ENCODE data around the gene CADPS2. TPM values are rescaled to one million over a fixed set of nuclear protein-coding genes. Genes with fewer than 3 reads are reported as not detected.

Gene CADPS2
- total and polyA plus RNA-seq, 2 of the 4 experiments (the other 2 are of a cell fraction) = 0.10 to 0.54 TPM

- in situ Hi-C loops (cut with MboI; ENCODE audit: low sequenced_read_pairs) (no loop called here), intact Hi-C loops (cut with micrococcal nuclease) (no loop called here), dilution Hi-C loops (cut with HindIII; ENCODE audit: low sequenced_read_pairs, unreplicated experiment) (no loop called here)
- CTCF ChIA-PET = no interaction called here
- DNase-seq (no peak), ATAC-seq (ENCODE audit: low read depth) (no peak)
- Histone ChIP-seq H3K36me3 (ENCODE audit: control insufficient read depth, insufficient read depth, low read length) (no peaks in the 10 kb centered on the region), H3K23ac (ENCODE audit: low read depth, low read length) (no peak overlapping the region), H3K9me1 (ENCODE audit: insufficient read depth, low read length) (no peaks in the 10 kb centered on the region), H4K20me1 (ENCODE audit: insufficient read depth, low read length) (no peaks in the 10 kb centered on the region), H4K8ac (ENCODE audit: low read depth in 2 of 2, low read length in 2 of 2) (no peak overlapping the region), H3K27me3 (ENCODE audit: control insufficient read depth, insufficient read depth, low read length) (no peaks in the 10 kb centered on the region), H4K91ac (ENCODE audit: insufficient read depth, low read depth, low read length) (no peak overlapping the region), H3K4me1 (ENCODE audit: control insufficient read depth, insufficient read depth, low read length) (no peaks in the 10 kb centered on the region), H3K14ac (replicated peaks; ENCODE audit: low read depth, low read length) (no peak overlapping the region), H3K9me3 (ENCODE audit: control insufficient read depth, insufficient read depth, low read length) (peaks cover 2% of the 10 kb centered on the region; the same call in 1 of the 2 replicates), H3K4ac (ENCODE audit: low read depth, low read length) (no peak overlapping the region), H3K4me3 (ENCODE audit: insufficient read depth, low read depth, low read length) (no peak overlapping the region), H4K5ac (ENCODE audit: low read depth, low read length) (no peak overlapping the region), H3K18ac (ENCODE audit: low read depth, low read length) (no peak overlapping the region), H2AK5ac (ENCODE audit: low read depth, low read length) (no peak overlapping the region), H3K79me1 (ENCODE audit: low read depth in 1 of 2, low read length in 2 of 2) (no peaks in the 10 kb centered on the region), H3K4me2 (ENCODE audit: low read depth, low read length) (no peak overlapping the region), H2BK15ac (ENCODE audit: low read depth, low read length) (no peak overlapping the region), H2AFZ (replicated peaks; ENCODE audit: low read length, poor library complexity) (no peak overlapping the region), H2BK5ac (ENCODE audit: low read depth, low read length, poor library complexity, severe bottlenecking) (no peak overlapping the region), H3K27ac (ENCODE audit: insufficient read depth, low read length) (no peak overlapping the region), H2AK9ac (replicated peaks; ENCODE audit: low read depth, low read length, poor library complexity) (no peak overlapping the region), H2BK20ac (ENCODE audit: low read depth, low read length) (no peak overlapping the region), H2BK120ac (ENCODE audit: low read depth, low read length) (no peak overlapping the region), H3K9ac (ENCODE audit: low read depth, low read length) (no peak overlapping the region), H3K56ac (ENCODE audit: extremely low read depth, insufficient read depth, low read length) (no peak overlapping the region)
- POLR2A ChIA-PET (ENCODE audit: unreplicated experiment) = no interaction called here
- no peak for TF ChIP-seq MXI1 (IDR thresholded peaks at IDR 0.05; ENCODE audit: borderline replicate concordance, low read depth, low read length)
- TF ChIP-seq RFX5 (IDR thresholded peaks at IDR 0.05; ENCODE audit: low read depth, low read length) = no peak
- TF ChIP-seq CHD1 (IDR thresholded peaks at IDR 0.05; ENCODE audit: low read depth, low read length) = no peak
- TF ChIP-seq RCOR1 (IDR thresholded peaks at IDR 0.05; ENCODE audit: insufficient replicate concordance, low read length) = no peak
- no peak for TF ChIP-seq BHLHE40 (IDR thresholded peaks at IDR 0.05; ENCODE audit: low read depth, low read length)
- TF ChIP-seq CTCF (conservative IDR thresholded peaks at IDR 0.05; ENCODE audit: low read depth, low read length) = no peak
- no peak for TF ChIP-seq MAZ (IDR thresholded peaks at IDR 0.05; ENCODE audit: borderline replicate concordance, low read depth, low read length)
- no peak for TF ChIP-seq RAD21 (IDR thresholded peaks at IDR 0.05; ENCODE audit: low read length)
- no peak for TF ChIP-seq FOS (IDR thresholded peaks at IDR 0.05; ENCODE audit: low read depth, low read length)
- no peak for TF ChIP-seq MAFK (IDR thresholded peaks at IDR 0.05; ENCODE audit: low read depth, low read length)
- TF ChIP-seq POLR2A (IDR thresholded peaks at IDR 0.05; ENCODE audit: low read depth, low read length) = no peak
- TF ChIP-seq ELK1 (IDR thresholded peaks at IDR 0.05; ENCODE audit: borderline replicate concordance, low read depth, low read length) = no peak
- TF ChIP-seq CEBPB (IDR thresholded peaks at IDR 0.05; ENCODE audit: low read depth, low read length) = no peak
- no peak for TF ChIP-seq NFE2L2 (IDR thresholded peaks at IDR 0.05; ENCODE audit: low read depth, low read length)
- TF ChIP-seq SMC3 (IDR thresholded peaks at IDR 0.05; ENCODE audit: low read depth, low read length) = no peak
- no TSS peak for BruUV-seq (replicated peaks)
Measured at GRCh38 chr7:122629412-122629953, 256.8 kb downstream of the CADPS2 start.
